ENCODE results near the gene BCOR.

- TF ChIP-seq CTCF (CRISPR knock-in tag; IDR thresholded peaks at IDR 0.05) (no peak), REPIN1 (CRISPR knock-in tag; IDR thresholded peaks at IDR 0.05; ENCODE audit: borderline replicate concordance, low read depth) (no peak), ZFP41 (CRISPR knock-in tag; IDR thresholded peaks at IDR 0.05; ENCODE audit: borderline replicate concordance) (no peak), MYC (CRISPR knock-in tag; IDR thresholded peaks at IDR 0.05; ENCODE audit: borderline replicate concordance) (no peak), ZNF501 (CRISPR knock-in tag; IDR thresholded peaks at IDR 0.05) (no peak), HNRNPL (IDR thresholded peaks at IDR 0.05; ENCODE audit: low read depth, low read length) (no peak), HHEX (CRISPR knock-in tag; IDR thresholded peaks at IDR 0.05) (no peak), ZNF224 (CRISPR knock-in tag; IDR thresholded peaks at IDR 0.05) (no peak), ZNF512 (CRISPR knock-in tag; IDR thresholded peaks at IDR 0.05) (no peak), RAD21 (CRISPR knock-in tag; IDR thresholded peaks at IDR 0.05) (no peak), JUNB (CRISPR knock-in tag; IDR thresholded peaks at IDR 0.05; ENCODE audit: borderline replicate concordance) (no peak), EZH2 (conservative IDR thresholded peaks at IDR 0.05; ENCODE audit: low read depth, low read length) (no peak)
Measured at GRCh38 chrX:40074959-40075332, 22.8 kb downstream of the BCOR start.
